Parathyroid adenoma (tissue), 2 donors: ENCODE results near the gene DACT1.
A peak's percentile ranks its signal among the peaks of the same experiment; 100 is the strongest.

Experiments
- H2AFZ ChIP-seq: fragments of 300-600 bp; sonication (generic); one replicate; pipeline ENCODE4 v1.7.0; 2017; ENCODE audit warnings: antibody characterized with exemption, mild to moderate bottlenecking
- H3K27ac ChIP-seq: fragments of 300-600 bp; sonication (generic); one replicate; pipeline ENCODE4 v1.7.0; 2017
- H3K27me3 ChIP-seq: fragments of 300-600 bp; sonication (generic); one replicate; pipeline ENCODE4 v1.7.0; 2017; ENCODE audit warnings: low read length; ENCODE audit not compliant: control insufficient read depth, insufficient read depth
- H3K36me3 ChIP-seq: fragments of 300-600 bp; sonication (generic); one replicate; pipeline ENCODE4 v1.7.0; 2017; ENCODE audit warnings: low read length; ENCODE audit not compliant: control insufficient read depth, insufficient read depth
- H3K4me1 ChIP-seq: fragments of 300-600 bp; sonication (generic); one replicate; pipeline ENCODE4 v1.7.0; 2017; ENCODE audit warnings: control low read depth
- H3K4me2 ChIP-seq: fragments of 300-600 bp; sonication (generic); one replicate; pipeline ENCODE4 v1.7.0; 2017; ENCODE audit warnings: low read length
- H3K4me3 ChIP-seq: fragments of 300-600 bp; sonication (generic); one replicate; pipeline ENCODE4 v1.7.0; 2017; ENCODE audit warnings: low read depth, low read length
- H3K79me2 ChIP-seq: fragments of 300-600 bp; sonication (generic); one replicate; pipeline ENCODE4 v1.7.0; 2017; ENCODE audit warnings: control low read depth
- H3K9ac ChIP-seq: fragments of 300-600 bp; sonication (generic); one replicate; pipeline ENCODE4 v1.7.0; 2017; ENCODE audit warnings: mild to moderate bottlenecking
- H3K9me3 ChIP-seq: fragments of 300-600 bp; sonication (generic); one replicate; pipeline ENCODE4 v1.7.0; 2017; ENCODE audit warnings: low read length; ENCODE audit not compliant: control insufficient read depth
- TF ChIP-seq, protein P1 (sequence below): fragments of 300-600 bp; sonication (generic); IDR thresholded peaks from one replicate; pipeline ENCODE4 v1.7.0; 2017; ENCODE audit warnings: antibody characterized with exemption, mild to moderate bottlenecking
- donor health status: primary hyperparathyroidism.

Gene DACT1

DNA sequence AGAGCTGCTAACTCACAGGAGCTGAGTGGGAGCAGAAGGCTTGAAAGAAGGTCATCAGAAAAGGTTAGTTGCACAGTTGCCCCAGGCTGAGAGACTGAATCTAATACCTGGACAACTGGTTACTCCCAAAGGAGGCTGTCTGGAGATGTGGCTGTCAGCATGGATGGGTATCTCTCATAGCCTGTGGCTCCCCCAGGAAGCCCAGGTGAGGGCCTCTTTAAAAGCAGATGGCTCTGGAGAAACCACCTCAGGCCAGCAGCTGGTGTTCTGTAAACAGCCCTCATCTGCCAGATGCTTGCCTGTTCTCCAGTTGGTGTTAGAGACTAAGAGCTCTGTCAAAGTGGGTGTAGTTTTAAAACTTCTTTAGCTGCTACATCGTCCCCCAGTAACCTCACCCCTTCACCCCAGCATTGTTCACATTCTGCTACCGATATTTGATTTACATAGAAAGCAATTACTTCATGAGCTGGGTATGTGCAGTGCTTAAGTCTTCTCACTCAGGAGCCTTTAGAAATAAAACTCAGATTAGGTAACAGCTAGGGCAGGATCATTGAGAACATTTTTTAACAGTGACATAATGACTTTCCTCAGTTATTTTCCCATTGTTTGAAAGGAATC, 25.8 kb downstream of the DACT1 start:
- peak overlapping the region; percentile 47 for H2AFZ ChIP-seq
- H3K4me1 ChIP-seq = peaks cover 2% of the 10 kb centered on the region
- no peak overlapping the region for H3K27ac ChIP-seq
- no peak overlapping the region for H3K4me3 ChIP-seq
- H3K9me3 ChIP-seq = no peaks in the 10 kb centered on the region
- H3K9ac ChIP-seq = no peak overlapping the region
- no peak overlapping the region for H3K4me2 ChIP-seq
- no peaks in the 10 kb centered on the region for H3K36me3 ChIP-seq
- no peaks in the 10 kb centered on the region for H3K79me2 ChIP-seq
- TF ChIP-seq, protein P1, sequence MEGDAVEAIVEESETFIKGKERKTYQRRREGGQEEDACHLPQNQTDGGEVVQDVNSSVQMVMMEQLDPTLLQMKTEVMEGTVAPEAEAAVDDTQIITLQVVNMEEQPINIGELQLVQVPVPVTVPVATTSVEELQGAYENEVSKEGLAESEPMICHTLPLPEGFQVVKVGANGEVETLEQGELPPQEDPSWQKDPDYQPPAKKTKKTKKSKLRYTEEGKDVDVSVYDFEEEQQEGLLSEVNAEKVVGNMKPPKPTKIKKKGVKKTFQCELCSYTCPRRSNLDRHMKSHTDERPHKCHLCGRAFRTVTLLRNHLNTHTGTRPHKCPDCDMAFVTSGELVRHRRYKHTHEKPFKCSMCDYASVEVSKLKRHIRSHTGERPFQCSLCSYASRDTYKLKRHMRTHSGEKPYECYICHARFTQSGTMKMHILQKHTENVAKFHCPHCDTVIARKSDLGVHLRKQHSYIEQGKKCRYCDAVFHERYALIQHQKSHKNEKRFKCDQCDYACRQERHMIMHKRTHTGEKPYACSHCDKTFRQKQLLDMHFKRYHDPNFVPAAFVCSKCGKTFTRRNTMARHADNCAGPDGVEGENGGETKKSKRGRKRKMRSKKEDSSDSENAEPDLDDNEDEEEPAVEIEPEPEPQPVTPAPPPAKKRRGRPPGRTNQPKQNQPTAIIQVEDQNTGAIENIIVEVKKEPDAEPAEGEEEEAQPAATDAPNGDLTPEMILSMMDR = no peak
- no peaks in the 10 kb centered on the region for H3K27me3 ChIP-seq

DNA sequence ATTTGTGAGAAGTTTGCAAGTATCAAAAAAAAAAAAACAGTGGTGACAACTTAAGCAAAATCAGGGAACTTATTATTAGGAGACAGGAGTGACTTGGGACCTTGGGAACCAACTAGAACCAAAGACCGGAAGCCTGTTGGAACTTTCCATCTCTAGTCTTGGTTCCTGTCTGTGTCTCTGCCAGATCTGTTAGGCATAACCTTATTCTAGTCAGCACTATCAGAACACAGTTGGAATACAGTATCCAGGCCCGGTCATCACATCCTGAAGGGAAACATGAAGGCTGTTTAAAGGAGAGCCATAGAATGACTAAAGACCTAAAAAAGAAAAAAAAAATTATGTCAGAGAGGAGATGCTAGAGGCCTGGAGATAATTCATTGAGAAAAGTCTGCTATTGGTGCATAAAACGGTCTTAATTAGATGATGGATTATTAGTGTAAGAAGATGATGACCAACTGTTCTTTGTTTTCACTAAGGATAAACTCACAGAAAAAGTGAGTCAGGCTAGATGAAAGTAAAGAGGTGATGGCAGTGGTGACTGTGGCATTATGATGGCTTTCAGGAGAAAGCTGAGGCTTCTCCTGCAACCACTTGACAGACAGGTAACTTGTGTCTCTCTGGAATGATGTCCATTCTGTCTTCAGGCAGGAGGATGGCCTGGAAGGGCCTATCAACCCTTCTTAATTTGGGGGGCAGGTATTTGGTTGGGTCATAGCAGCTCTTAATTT, 28.2 kb downstream of the DACT1 start:
- H3K4me2 ChIP-seq = no peak overlapping the region
- no peaks in the 10 kb centered on the region for H3K9me3 ChIP-seq
- H3K27ac ChIP-seq = no peak overlapping the region
- TF ChIP-seq, protein P1 = no peak
- H3K4me1 ChIP-seq = peaks cover 2% of the 10 kb centered on the region
- H3K9ac ChIP-seq = no peak overlapping the region
- no peaks in the 10 kb centered on the region for H3K79me2 ChIP-seq
- H3K4me3 ChIP-seq = no peak overlapping the region
- no peaks in the 10 kb centered on the region for H3K27me3 ChIP-seq
- H2AFZ ChIP-seq = no peak overlapping the region
- H3K36me3 ChIP-seq = no peaks in the 10 kb centered on the region

DNA sequence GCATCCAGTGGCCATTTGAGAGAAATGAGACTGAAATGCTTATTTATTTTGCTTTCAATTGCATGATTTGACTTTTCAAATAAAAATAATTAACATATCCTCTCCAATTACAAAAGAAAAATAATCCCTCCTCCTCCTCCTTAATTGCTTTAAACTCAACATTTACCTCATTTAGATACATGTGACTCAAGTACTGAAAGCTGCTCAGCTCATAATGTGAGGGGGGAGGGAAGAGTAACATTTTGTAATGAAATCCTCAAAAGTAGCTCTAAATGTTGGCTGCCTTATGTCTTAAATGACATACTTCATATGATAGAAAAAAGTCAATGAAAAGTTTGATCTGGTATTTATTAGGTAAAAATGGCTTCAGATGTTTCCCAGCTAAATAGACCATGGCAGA, 29.0 kb downstream of the DACT1 start:
- no peak overlapping the region for H3K27ac ChIP-seq
- no peak overlapping the region for H3K4me2 ChIP-seq
- H3K9ac ChIP-seq = no peak overlapping the region
- H3K79me2 ChIP-seq = no peaks in the 10 kb centered on the region
- TF ChIP-seq, protein P1 = no peak
- no peaks in the 10 kb centered on the region for H3K9me3 ChIP-seq
- H3K27me3 ChIP-seq = no peaks in the 10 kb centered on the region
- H3K4me3 ChIP-seq = no peak overlapping the region
- H2AFZ ChIP-seq = no peak overlapping the region
- peaks cover 6% of the 10 kb centered on the region for H3K4me1 ChIP-seq
- H3K36me3 ChIP-seq = no peaks in the 10 kb centered on the region

DNA sequence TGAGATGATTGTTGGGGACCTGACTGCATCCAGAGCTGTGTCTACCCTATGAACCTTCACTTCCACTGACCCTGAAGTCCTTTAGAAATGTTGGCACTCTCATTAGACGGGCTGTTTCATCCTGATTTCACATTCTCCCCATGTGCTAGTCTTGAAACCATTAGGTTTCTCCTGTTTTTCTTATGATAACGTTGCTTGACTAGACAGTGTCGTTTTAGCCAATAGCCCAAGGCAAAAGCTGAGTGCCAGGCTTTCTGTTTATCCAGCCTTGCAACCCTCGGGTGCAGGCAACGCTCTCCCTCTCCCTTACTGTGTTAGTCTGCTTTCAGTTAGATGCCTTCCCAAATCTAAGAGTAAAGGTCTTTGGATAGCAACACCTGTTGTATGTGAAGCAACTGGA, 30.1 kb downstream of the DACT1 start:
- Histone ChIP-seq H3K9me3 (no peaks in the 10 kb centered on the region), H3K4me3 (no peak overlapping the region), H3K9ac (no peak overlapping the region), H3K4me2 (no peak overlapping the region), H2AFZ (no peak overlapping the region), H3K36me3 (no peaks in the 10 kb centered on the region), H3K27ac (no peak overlapping the region), H3K27me3 (no peaks in the 10 kb centered on the region), H3K4me1 (peaks cover 9% of the 10 kb centered on the region), H3K79me2 (no peaks in the 10 kb centered on the region)
- TF ChIP-seq, protein P1 = no peak
